ENCODE data around the gene SGK1.

GRCh38 chr6:134331256-134331655 is 13.3 kb upstream of the SGK1 start:
- TF ChIP-seq CTCF (IDR thresholded peaks at IDR 0.05): no peak
- no peak for TF ChIP-seq EZH2 (IDR thresholded peaks at IDR 0.05; ENCODE audit: borderline replicate concordance, insufficient read depth, low read depth, low read length, poor library complexity, severe bottlenecking)
